ENCODE measurements around the gene MPL. TPM values are rescaled to one million over a fixed set of nuclear protein-coding genes. Genes with fewer than 3 reads are reported as not detected.

The MPL gene
- total RNA-seq = 0.09 TPM
- under 1 TPM in 5 of 8 donors, not detected in 3; 0.10 to 0.18 (median 0.16) TPM for polyA plus RNA-seq (ENCODE audit: insufficient read depth in 1 of 8, insufficient read length in 8 of 8, low replicate concordance in 1 of 8)
- long read RNA-seq, donor 1 = 0 reads
- long read RNA-seq, donor 2 = 0 reads
- long read RNA-seq, donor 3 = 0 reads
- long read RNA-seq, donor 4 = 0 reads
- long read RNA-seq, donor 5 = 0 reads
- long read RNA-seq, donor 6 = 0 reads
- long read RNA-seq, donor 7 = 0 reads
- long read RNA-seq, donor 8 = 0 reads
- long read RNA-seq, donor 9 = 0 reads
- long read RNA-seq, donor 10 = 0 reads
- long read RNA-seq, donor 11 = 0 reads

DNA sequence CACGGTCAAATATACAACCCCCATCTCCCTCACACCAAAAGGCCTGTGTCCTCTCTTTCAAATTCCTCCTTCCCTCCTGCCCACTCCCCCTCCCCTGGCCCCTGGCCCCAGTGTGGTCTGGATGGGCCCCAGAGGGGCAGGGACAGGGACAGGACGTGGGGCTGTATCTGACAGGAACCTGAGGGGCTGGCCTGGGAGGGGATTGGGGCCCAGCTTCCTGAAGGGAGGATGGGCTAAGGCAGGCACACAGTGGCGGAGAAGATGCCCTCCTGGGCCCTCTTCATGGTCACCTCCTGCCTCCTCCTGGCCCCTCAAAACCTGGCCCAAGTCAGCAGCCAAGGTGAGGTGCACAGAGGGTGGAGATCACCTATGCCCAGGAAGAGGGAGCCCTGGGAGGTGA lies at the start of gene MPL:
Gene MPL, plus strand, starts transcription at position 231 of the 400 bp plus-strand sequence. Its CDS starts 31 bp downstream, at position 262.
- DNase-seq = no peak
- Histone ChIP-seq H3K36me3 (ENCODE audit: control insufficient read depth, insufficient read depth, low read length) (no peaks in the 10 kb centered on the region), H3K4me3 (ENCODE audit: low read length) (no peak within 1 kb of the TSS), H3K4me1 (ENCODE audit: control insufficient read depth, insufficient read depth, low read length) (no peaks in the 10 kb centered on the region), H3K27ac (ENCODE audit: low read length) (no peak within 1 kb of the TSS), H3K27me3 (ENCODE audit: control insufficient read depth, insufficient read depth, low read length) (no peaks in the 10 kb centered on the region), H3K9me3 (replicated peaks; ENCODE audit: control insufficient read depth, low read depth, low read length) (no peaks in the 10 kb centered on the region)
- 33% methylated on average over 1 of the region's 3 CpGs for WGBS (ENCODE audit: insufficient coverage)

- DNase-seq = no peak
- H3K36me3 ChIP-seq (ENCODE audit: control insufficient read depth, insufficient read depth, low read length) = no peaks in the 10 kb centered on the region
- H3K4me1 ChIP-seq (ENCODE audit: control insufficient read depth, insufficient read depth, low read length) = no peaks in the 10 kb centered on the region
- no peaks in the 10 kb centered on the region for H3K9me3 ChIP-seq (replicated peaks; ENCODE audit: control insufficient read depth, low read depth, low read length)
- peaks cover 4% of the 10 kb centered on the region for H3K27me3 ChIP-seq (ENCODE audit: control insufficient read depth, insufficient read depth, low read length)
- H3K4me3 ChIP-seq (ENCODE audit: low read length) = no peak overlapping the region
- no peak overlapping the region for H3K27ac ChIP-seq (ENCODE audit: low read length)
- WGBS (ENCODE audit: insufficient coverage) = 90% methylated on average over 7 of the region's 9 CpGs
Observed at GRCh38 chr1:43288058-43288784, 49.4 kb upstream of the MPL start.

- H3K27me3 ChIP-seq (ENCODE audit: control insufficient read depth, insufficient read depth, low read length) = peaks cover 4% of the 10 kb centered on the region
- H3K4me1 ChIP-seq (ENCODE audit: control insufficient read depth, insufficient read depth, low read length) = no peaks in the 10 kb centered on the region
- no peak overlapping the region for H3K4me3 ChIP-seq (ENCODE audit: low read length)
- DNase-seq = no peak
- WGBS (ENCODE audit: insufficient coverage) = 68% methylated on average over 11 of the region's 12 CpGs
- no peaks in the 10 kb centered on the region for H3K9me3 ChIP-seq (replicated peaks; ENCODE audit: control insufficient read depth, low read depth, low read length)
- H3K36me3 ChIP-seq (ENCODE audit: control insufficient read depth, insufficient read depth, low read length) = no peaks in the 10 kb centered on the region
- H3K27ac ChIP-seq (ENCODE audit: low read length) = no peak overlapping the region
Observed at GRCh38 chr1:43288785-43289706, 48.6 kb upstream of the MPL start.

DNA sequence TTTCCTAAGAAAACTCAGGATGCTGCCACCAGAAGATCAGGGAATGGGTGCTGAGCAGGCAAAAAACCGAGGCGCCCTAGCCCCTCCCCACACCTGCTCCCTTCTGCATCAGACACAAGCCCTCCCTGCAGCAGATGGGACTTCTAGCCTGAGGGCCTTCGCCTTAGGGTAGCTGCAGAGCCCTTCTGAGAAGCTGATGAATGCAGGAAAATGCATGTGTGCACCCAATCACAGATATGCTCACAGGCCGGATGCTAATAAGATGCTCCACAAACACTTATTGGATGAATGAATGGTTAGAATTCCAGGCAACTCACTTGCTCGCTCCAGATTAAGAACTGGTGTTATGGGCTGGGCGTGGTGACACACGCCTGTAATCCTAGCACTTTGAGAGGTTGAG lies 45.4 kb upstream of the MPL start:
- no peaks in the 10 kb centered on the region for H3K36me3 ChIP-seq (ENCODE audit: control insufficient read depth, insufficient read depth, low read length)
- no peak overlapping the region for H3K27ac ChIP-seq (ENCODE audit: low read length)
- no peak overlapping the region for H3K4me3 ChIP-seq (ENCODE audit: low read length)
- H3K4me1 ChIP-seq (ENCODE audit: control insufficient read depth, insufficient read depth, low read length) = peaks cover 4% of the 10 kb centered on the region
- no peak for DNase-seq
- peaks cover under 1% of the 10 kb centered on the region for H3K27me3 ChIP-seq (ENCODE audit: control insufficient read depth, insufficient read depth, low read length)
- H3K9me3 ChIP-seq (replicated peaks; ENCODE audit: control insufficient read depth, low read depth, low read length) = no peaks in the 10 kb centered on the region
- WGBS (ENCODE audit: insufficient coverage) = 52% methylated on average over 5 of the region's 7 CpGs

DNA sequence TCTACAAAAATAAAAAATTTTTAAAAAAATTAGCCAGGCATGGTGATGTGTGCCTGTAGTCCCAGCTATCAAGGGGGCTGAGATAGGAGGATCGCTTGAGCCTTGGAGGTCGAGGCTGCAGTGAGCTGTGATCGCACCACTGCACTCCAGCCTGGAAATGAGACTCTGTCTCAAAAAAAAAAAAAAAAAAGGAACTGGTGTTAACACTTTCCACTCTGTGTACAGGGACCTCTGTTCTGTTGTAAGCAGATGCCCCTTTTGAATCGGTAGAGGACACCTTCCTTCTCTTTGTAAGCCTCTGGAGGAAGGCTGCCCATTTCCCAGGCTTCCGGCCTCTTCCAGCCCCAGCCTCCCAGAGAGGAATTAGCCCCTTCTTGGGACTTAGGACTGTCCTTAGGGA lies 44.9 kb upstream of the MPL start:
- Histone ChIP-seq H3K36me3 (ENCODE audit: control insufficient read depth, insufficient read depth, low read length) (no peaks in the 10 kb centered on the region), H3K4me3 (ENCODE audit: low read length) (no peak overlapping the region), H3K27me3 (ENCODE audit: control insufficient read depth, insufficient read depth, low read length) (no peaks in the 10 kb centered on the region), H3K27ac (ENCODE audit: low read length) (no peak overlapping the region), H3K9me3 (replicated peaks; ENCODE audit: control insufficient read depth, low read depth, low read length) (no peaks in the 10 kb centered on the region), H3K4me1 (ENCODE audit: control insufficient read depth, insufficient read depth, low read length) (peaks cover 4% of the 10 kb centered on the region)
- DNase-seq = no peak
- 59% methylated on average over 4 of the region's 5 CpGs for WGBS (ENCODE audit: insufficient coverage)

- H3K27ac ChIP-seq (ENCODE audit: low read length) = no peak overlapping the region
- no peaks in the 10 kb centered on the region for H3K36me3 ChIP-seq (ENCODE audit: control insufficient read depth, insufficient read depth, low read length)
- H3K4me3 ChIP-seq (ENCODE audit: low read length) = no peak overlapping the region
- peaks cover 4% of the 10 kb centered on the region for H3K4me1 ChIP-seq (ENCODE audit: control insufficient read depth, insufficient read depth, low read length)
- DNase-seq = no peak
- no peaks in the 10 kb centered on the region for H3K27me3 ChIP-seq (ENCODE audit: control insufficient read depth, insufficient read depth, low read length)
- 57% methylated on average over 1 of the region's 2 CpGs for WGBS (ENCODE audit: insufficient coverage)
- H3K9me3 ChIP-seq (replicated peaks; ENCODE audit: control insufficient read depth, low read depth, low read length) = no peaks in the 10 kb centered on the region
Observed at GRCh38 chr1:43293176-43293575, 44.4 kb upstream of the MPL start.

- 67% methylated on average over 2 of the region's 7 CpGs for WGBS (ENCODE audit: insufficient coverage)
- Histone ChIP-seq H3K27me3 (ENCODE audit: control insufficient read depth, insufficient read depth, low read length) (no peaks in the 10 kb centered on the region), H3K4me3 (ENCODE audit: low read length) (no peak overlapping the region), H3K27ac (ENCODE audit: low read length) (peak overlapping the region; percentile 66), H3K9me3 (replicated peaks; ENCODE audit: control insufficient read depth, low read depth, low read length) (no peaks in the 10 kb centered on the region), H3K36me3 (ENCODE audit: control insufficient read depth, insufficient read depth, low read length) (no peaks in the 10 kb centered on the region), H3K4me1 (ENCODE audit: control insufficient read depth, insufficient read depth, low read length) (peaks cover 4% of the 10 kb centered on the region)
- no peak for DNase-seq
Observed at GRCh38 chr1:43293896-43294760, 43.5 kb upstream of the MPL start.

DNA sequence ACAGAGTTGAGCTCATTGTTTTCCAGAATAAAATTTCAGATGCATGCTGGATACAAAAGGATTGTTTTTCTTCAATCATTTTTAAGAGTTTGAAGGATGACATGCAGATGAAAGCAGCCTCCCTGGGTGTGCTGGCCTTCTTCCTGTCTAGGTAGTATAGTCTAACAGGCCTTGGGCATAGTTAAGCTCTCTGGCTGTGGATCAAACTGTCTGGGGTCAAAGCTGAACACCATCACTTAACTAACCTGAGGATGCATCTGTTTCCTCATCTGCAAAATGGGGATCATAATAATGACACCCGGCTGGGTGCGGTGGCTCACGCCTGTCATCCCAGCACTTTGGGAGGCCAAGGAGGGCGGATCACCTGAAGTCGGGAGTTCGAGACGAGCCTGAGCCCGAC lies 42.9 kb upstream of the MPL start:
- no CpG with 5 or more reads among the region's 8 CpGs for WGBS (ENCODE audit: insufficient coverage)
- DNase-seq = no peak
- Histone ChIP-seq H3K9me3 (replicated peaks; ENCODE audit: control insufficient read depth, low read depth, low read length) (no peaks in the 10 kb centered on the region), H3K27ac (ENCODE audit: low read length) (peak overlapping the region; percentile 66), H3K4me3 (ENCODE audit: low read length) (no peak overlapping the region), H3K36me3 (ENCODE audit: control insufficient read depth, insufficient read depth, low read length) (no peaks in the 10 kb centered on the region), H3K4me1 (ENCODE audit: control insufficient read depth, insufficient read depth, low read length) (peaks cover 6% of the 10 kb centered on the region), H3K27me3 (ENCODE audit: control insufficient read depth, insufficient read depth, low read length) (no peaks in the 10 kb centered on the region)

DNA sequence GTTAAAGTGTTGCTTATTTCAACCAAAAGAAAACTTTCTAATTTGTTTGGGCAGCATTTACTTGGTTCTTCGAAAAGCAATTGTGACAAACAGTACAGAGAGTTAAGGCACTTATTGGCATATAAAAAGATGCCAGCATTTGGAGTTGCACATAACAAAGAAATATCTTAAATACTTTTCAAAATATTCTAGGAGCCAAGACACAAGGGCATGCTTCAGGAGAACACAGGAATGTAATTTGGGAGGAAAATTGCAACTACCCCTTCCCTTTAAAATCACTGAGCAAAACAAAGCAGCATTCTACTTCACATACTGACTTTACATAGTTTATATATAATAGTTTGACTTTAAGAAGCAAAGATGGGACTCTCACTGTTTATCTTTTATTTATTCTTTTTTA lies 41.4 kb upstream of the MPL start:
- H3K9me3 ChIP-seq (replicated peaks; ENCODE audit: control insufficient read depth, low read depth, low read length) = no peaks in the 10 kb centered on the region
- no CpG with 5 or more reads among the region's 1 CpG for WGBS (ENCODE audit: insufficient coverage)
- no peak for DNase-seq
- H3K36me3 ChIP-seq (ENCODE audit: control insufficient read depth, insufficient read depth, low read length) = no peaks in the 10 kb centered on the region
- no peaks in the 10 kb centered on the region for H3K27me3 ChIP-seq (ENCODE audit: control insufficient read depth, insufficient read depth, low read length)
- no peak overlapping the region for H3K4me3 ChIP-seq (ENCODE audit: low read length)
- H3K4me1 ChIP-seq (ENCODE audit: control insufficient read depth, insufficient read depth, low read length) = peaks cover 10% of the 10 kb centered on the region
- H3K27ac ChIP-seq (ENCODE audit: low read length) = peak overlapping the region; percentile 48

All from muscle of leg (tissue), 16 donors.